Sigmoid colon (tissue), 4 donors: ENCODE measurements around the gene SHC3.

Experiments used
- POLR2AphosphoS5 ChIP-seq, 4 donors: sonication (generic); formaldehyde crosslinking; IDR thresholded peaks; one replicate each; pipeline ENCODE4 v1.6.1; 2017; ENCODE audit warnings: antibody characterized with exemption in 4 of 4
- TF ChIP-seq, protein P1 (sequence below), 4 experiments: fragments of 450-650 bp in 3 of 4; fragments of 200-600 bp in 1 of 4; IDR thresholded peaks; one replicate each; pipeline ENCODE4 v1.5.1; 2016 to 2019; ENCODE audit warnings: antibody characterized with exemption in 4 of 4, mild to moderate bottlenecking in 3 of 4, moderate library complexity in 2 of 4

GRCh38 chr9:89225036-89225435, 46.4 kb upstream of the SHC3 start:
- TF ChIP-seq, protein P1, sequence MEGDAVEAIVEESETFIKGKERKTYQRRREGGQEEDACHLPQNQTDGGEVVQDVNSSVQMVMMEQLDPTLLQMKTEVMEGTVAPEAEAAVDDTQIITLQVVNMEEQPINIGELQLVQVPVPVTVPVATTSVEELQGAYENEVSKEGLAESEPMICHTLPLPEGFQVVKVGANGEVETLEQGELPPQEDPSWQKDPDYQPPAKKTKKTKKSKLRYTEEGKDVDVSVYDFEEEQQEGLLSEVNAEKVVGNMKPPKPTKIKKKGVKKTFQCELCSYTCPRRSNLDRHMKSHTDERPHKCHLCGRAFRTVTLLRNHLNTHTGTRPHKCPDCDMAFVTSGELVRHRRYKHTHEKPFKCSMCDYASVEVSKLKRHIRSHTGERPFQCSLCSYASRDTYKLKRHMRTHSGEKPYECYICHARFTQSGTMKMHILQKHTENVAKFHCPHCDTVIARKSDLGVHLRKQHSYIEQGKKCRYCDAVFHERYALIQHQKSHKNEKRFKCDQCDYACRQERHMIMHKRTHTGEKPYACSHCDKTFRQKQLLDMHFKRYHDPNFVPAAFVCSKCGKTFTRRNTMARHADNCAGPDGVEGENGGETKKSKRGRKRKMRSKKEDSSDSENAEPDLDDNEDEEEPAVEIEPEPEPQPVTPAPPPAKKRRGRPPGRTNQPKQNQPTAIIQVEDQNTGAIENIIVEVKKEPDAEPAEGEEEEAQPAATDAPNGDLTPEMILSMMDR (IDR thresholded peaks at IDR 0.05), result no peak
- no peak for TF ChIP-seq POLR2AphosphoS5 (IDR thresholded peaks at IDR 0.05)
